ENCODE results near the gene AMZ2.
"Not testable (repeated sequence)": the region's sequence is repeated elsewhere in the genome, so short reads cannot be mapped to it uniquely, and the experiment has no call there.

AMZ2 gene

DNA sequence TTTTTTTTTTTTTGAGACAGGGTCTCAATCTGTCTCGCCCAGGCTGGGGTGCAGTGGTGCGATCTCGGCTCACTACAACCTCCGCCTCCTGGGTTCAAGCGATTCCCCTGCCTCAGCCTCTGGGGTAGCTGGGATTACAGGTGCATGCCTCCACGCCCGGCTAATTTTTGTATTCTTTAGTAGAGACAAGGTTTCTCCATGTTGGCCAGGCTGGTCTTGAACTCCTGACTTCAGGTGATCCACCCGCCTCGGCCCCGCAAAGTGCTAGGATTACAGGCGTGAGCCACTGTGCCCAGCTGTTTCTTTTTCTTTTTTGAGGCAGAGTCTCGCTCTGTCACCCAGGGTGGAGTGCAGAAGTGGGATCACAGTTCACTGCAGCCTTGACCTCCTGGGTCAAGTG is 27.1 kb upstream of the AMZ2 start:
- not testable (repeated sequence) for DNase-seq

DNA sequence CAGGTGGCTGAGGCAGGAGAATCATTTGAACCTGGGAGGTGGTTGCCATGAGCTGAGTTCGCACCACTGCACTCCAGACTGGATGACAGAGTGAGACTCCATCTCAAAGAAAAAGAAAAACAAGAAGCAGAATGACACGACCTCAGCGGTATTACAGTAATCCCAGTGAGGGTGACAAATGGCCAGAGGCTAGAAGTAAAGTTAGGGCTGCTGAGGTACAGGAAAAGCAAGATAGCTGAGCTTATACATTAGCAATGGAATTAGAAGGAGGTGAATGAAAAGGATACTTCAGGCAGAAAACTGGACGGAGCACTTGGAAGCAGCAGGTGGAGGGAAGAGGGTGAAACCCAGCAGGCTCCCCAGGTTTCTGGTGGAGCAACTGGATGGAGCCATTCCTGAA is 26.1 kb upstream of the AMZ2 start:
- DNase-seq: no peak

DNA sequence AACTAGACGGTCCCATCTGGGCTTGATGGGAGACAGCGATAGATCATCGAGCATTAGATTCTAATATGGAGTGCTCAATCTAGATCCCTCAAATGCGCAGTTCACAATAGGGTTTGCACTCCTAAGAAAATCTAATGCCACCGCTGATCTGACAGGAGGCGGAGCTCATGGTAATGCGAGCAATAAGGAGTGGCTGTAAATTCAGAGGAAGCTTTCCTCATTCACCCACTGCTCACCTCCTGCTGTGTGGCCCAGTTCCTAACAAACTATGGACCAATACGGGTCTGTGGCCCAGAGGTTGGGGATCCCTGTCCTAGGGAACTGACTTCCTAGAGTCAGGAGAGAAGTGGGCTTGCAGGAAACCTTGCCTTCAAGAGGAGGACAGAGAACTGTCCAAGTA is 25.2 kb upstream of the AMZ2 start:
- DNase-seq: no peak

- not testable (repeated sequence) for DNase-seq
These were observed 22.8 kb upstream of the AMZ2 start for GRCh38 chr17:68225055-68225454.

GRCh38 chr17:68228039-68228680 is 19.7 kb upstream of the AMZ2 start:
- not testable (repeated sequence) for DNase-seq

GRCh38 chr17:68228817-68229570 is 18.8 kb upstream of the AMZ2 start:
- no peak for DNase-seq

- no peak for DNase-seq
These were observed 18.2 kb upstream of the AMZ2 start for GRCh38 chr17:68229619-68230018.

DNA sequence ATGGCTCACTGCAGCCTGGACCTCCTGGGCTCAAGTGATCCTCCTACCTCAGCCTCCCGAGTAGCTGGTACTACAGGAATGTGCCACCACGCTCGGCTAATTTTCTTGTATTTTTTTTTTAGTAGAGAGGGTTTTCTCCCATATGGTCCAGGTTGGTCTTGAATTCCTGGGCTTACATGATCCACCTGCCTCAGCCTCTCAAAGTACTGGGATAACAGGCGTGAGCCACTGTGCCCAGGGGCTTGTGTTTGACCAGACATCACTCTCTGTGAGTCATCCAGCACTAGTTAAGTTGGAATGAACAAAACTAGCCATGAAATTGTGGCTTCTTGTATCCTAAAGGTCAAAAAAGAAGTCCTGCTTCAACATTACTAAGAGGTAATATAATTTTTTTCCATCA is 16.7 kb upstream of the AMZ2 start:
- DNase-seq: not testable (repeated sequence)

GRCh38 chr17:68231541-68231940 is 16.3 kb upstream of the AMZ2 start:
- DNase-seq: no peak

- not testable (repeated sequence) for DNase-seq
These were observed 15.1 kb upstream of the AMZ2 start for GRCh38 chr17:68232741-68233140.

DNA sequence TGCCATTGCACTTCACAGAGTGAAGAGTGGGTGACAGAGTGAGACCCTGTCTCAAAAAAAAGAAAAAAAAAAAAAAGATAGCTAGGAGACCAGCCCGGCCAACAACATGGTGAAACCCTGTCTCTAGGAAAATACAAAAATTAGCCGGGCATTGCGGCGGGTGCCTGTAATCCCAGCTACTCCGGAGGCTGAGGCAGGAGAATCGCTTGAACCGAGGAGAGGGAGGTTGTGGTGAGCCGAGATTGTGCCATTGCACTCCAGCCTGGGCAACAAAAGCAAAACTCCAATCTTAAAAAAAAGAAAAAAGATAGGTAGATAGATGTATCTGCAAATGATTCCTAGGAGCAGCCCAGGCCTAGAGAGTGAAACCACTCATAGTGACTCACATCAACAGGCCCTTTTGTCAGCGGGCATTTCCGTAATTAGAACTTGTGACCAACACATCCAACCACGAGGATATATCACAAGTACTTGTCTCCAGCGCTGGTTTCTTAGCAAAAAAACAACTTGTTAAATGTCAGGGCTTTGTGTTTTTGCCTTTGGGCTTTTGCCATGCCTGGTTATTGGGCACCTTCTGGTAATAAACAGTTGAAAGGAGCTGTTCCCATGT is 13.0 kb upstream of the AMZ2 start:
- not testable (repeated sequence) for DNase-seq

DNA sequence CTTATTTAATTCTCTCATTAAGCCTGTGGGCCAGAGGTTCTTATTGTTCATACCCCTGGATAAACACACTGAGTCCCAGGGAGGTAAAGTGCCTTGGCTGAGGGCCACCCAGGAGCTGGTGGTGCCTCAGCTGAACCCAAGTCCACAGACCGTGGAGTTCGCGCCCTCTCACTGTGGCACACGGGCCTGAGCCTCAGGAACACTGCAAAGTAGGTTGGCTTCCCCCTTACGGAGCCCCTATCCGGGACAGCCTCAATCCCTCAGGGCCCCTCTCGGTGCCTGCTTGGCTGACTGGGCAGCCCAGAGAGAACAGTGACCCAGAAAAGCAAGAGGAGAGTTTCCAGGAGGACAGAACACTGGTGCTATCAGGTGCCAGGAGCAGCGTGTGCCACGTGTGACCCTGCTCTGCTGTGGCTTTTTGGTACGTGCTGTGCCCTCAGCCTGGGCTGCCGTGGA is 12.5 kb upstream of the AMZ2 start:
- DNase-seq: not testable (repeated sequence)

DNA sequence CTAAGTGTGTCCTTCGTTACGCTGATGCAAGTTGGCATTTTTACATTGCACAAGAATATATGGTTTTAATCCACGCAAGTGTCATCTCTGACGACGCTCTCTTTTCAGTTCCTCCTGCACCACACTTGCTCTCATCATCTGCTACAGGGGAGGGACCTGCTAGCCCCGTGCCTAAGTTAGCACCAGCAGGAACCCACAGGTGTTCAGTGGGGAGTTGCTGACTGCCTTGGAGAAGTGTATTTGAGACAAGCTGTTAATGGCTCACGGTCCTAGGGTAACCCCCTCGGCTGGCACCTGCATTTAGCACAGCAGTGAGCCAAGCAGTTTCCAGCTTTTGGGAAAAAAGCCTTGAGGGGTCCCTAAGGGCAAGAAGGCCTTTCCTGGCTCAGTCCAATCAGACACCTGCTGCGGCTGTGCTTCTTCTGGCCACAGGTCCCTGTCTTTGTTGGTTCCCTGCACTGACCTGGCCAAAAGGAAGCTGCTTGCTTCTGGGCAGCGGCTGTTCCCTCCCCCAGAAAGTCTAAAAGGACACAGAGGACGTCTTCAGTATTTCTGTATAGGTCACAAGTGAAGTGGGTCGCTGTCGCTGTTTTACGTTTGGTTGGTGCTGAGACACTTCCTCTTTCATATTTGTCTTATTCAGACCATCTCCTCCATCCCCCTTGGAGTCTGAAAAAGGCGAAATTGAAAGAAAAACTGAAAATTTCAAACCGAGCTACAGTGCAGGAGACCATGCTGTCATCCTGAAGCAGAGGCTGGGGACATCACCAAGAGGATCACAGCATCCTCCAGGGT is 10.3 kb upstream of the AMZ2 start:
- DNase-seq: peak in 2 of 4 experiments; percentile 15 to 22

- no peak for DNase-seq
These were observed 9.5 kb upstream of the AMZ2 start for GRCh38 chr17:68238164-68238870.

DNA sequence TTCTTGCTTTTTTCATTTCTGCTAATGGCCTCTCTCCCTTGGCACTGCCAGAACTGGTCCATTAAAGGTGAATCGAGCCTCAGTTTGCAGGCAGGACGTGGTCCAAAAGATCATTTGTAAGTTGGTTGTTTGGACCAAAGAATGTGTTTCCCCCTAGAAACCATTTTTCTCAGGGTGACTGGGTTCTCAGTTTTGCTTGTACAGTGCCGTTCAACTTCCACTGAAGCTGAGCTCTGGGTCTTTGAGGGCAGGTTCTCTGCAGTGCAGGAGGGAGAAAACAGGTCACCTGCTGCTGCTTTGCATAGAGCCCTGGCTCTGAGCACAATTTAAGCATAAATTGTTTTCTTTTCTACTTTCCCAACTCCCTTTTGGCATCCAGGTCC is 9.0 kb upstream of the AMZ2 start:
- DNase-seq: no peak

- no peak for DNase-seq
These were observed 8.0 kb upstream of the AMZ2 start for GRCh38 chr17:68239632-68240366.

DNA sequence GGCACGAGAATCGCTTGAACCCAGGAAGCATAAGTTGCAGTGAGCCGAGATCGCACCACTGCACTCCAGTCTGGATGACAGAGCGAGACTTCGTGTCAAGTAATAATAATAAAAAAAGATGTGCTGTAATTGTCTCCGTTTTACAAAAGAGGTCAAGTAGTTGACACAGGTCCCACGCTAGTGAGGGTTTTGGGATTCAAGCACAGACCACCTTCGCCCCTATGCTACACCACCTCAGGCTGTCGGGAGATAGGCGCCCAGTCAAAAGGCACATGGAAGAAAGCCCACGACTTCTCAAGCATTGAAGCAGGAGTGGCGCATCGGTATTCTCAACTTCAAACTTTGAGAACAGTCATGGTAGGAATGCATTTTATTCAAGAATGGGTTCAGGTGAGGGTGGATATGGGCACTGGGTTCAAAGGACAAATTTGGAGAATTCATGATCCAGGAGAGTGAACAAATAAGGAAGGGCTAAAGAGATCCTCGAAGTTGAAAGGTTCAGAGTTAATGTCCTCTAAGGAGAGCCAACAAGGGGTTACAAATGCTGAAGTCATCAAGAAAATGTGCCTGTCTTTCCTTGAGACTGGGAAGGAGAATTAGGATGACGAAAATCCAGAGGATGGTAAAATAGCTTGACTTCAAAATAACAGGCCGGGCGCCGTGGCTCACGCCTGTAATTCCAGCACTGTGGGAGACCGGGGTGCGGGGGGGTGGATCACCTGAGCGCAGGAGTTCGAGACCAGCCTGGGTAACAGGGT is 1.4 kb upstream of the AMZ2 start:
- DNase-seq: no peak

DNA sequence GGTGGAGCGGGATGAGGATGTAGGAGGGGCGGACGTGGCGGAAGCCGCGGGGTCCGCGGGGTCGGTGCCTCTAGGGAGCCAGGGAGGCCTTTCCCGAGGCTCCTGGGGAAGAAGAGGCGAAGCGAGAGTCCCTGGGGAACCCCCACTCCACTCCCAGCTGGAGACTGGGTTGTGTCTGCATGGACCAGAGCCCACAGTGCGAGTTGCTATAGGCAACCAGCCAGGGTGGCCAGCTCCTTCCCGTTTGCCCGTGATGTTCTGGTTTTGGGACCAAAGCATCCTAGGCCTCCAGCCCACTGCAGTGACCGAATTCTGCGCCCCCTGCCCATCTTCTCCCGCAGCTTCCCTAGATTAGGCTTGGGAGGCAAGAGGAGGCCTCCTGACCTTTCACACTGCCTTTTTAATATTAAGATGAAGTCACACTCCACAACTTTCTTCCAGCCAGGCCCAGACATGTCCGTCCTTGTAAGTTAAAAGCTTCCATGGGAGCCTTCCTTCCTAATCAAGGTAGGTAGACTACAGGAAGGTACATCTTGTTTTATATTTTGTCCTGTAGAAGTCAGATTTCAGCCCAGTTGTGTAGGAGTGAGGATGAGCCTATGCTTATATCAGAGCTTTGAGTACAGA is 469 bp downstream of the AMZ2 start:
- no peak for DNase-seq

- DNase-seq: no peak
These were observed 1.0 kb downstream of the AMZ2 start for GRCh38 chr17:68248891-68249290.

DNA sequence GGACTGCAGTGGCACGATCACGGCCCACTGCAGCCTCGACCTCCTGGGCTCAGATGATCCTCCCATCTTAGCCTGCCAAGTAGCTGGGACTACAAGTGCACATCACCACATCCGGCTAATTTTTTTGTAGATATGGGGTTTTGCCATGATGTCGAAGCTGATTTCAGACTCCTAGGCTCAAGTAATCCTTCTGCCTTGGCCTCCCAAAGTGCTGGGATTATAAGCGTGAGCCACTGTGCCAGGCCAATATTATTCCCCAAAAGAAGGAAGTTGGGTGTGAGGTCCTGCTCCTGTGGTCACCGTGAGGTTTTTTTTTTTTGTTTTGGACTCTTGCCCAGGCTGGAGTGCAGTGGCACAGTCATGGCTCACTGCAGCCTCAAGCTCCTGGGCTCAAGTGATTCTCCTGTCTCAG is 1.5 kb downstream of the AMZ2 start:
- DNase-seq: no peak

- not testable (repeated sequence) for DNase-seq
These were observed 5.6 kb downstream of the AMZ2 start for GRCh38 chr17:68253426-68253825.

Data from activated CD4-positive, CD25-positive, alpha-beta regulatory T cell (primary cell).